Amygdala (tissue), 56 donors: ENCODE results near the gene PSMG1.
"Not testable (repeated sequence)": the region's sequence is repeated elsewhere in the genome, so short reads cannot be mapped to it uniquely, and the experiment has no call there.

ENCODE experiments used
- DNase-seq, 56 donors: peaks; one replicate each; lab custom pipeline; 2025; lab: John Stamatoyannopoulos, UW

PSMG1 gene

DNA sequence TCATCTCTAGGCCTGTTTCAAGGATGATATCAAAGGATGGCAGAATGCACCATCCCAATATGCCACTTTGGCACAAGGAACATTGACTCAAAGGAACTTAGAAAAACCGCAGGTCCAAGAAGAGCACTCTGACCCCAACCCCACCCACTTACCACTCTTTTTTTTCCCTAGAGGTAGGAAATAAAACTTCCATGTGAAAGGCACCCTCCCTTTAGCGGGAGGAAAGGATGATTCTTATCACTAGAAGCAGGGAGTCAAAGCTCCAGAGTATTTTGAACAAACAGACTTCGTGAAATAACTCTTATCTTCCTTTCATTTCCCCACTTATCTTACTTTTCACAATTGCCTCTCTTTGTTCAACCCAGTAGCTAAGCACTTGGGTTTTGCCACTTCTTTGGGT lies 22.2 kb downstream of the PSMG1 start:
- DNase-seq: no peak

DNA sequence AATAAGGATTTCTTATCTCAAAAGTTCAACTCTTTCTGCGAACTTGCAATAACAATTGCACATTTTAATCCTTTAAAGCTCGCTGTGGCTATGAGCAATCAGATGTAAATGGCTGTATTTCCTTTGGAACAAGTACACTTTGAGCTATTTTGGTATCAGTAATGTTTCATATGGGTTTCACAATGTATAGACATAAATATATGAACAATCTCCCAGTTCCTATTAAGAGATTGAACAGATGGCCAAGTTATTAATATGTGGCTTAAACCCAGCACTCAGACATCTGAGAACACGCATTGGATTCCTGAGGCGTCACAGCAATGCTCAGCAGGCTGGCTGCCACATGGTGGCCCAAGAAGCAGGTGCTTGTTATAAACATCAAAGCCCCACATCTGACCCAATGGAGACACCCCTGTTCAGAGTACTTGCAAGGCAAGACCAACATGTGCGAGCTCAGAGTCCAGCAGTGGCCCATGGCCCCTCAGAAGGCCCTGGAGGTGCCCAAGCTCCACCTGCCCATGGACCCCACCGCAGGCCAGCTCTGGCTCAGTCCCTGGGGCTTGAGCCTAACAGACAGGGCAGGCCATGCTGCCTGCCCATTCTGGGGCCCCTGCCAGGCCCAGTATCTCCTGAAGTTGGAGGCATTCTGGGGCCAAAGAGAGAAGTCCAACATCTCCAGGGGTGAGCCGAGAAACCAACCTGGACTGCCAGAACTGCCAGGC lies 23.7 kb downstream of the PSMG1 start:
- peak in 9 of 56 donors; percentile 1 to 33 (median 10) for DNase-seq

DNA sequence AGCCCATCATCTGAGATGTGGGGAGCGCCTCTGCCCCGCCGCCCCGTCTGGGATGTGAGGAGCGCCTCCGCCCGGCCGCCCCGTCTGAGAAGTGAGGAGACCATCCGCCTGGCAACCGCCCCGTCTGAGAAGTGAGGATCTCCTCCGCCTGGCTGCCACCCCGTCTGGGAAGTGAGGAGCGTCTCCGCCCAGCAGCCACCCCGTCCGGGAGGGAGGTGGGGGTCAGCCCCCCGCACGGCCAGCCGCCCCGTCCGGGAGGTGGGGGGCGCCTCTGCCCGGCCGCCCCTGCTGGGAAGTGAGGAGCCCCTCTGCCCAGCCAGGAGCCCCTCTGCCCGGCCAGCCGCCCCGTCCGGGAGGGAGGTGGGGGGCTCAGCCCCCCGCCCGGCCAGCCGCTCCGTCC lies 26.0 kb downstream of the PSMG1 start:
- not testable (repeated sequence) for DNase-seq

DNA sequence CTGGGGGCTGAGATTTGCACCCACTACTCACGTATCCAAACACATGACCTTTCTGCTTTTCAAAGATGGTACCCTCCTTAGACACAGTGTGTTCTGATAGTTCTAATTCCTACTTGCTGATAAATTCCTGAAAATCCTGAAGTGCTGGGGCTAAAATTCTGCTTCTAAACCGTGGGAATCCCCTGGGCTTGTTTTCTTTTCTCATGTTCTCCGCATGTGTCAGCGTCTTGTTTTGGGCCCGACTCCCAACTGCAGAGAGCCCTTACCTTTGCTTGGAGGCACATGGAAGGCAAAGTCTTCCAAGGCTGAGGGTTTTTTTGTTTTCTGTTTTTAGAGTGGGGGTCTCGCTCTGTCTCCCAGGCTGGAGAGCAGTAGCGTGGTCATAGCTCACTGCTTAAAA lies 27.2 kb downstream of the PSMG1 start:
- DNase-seq: no peak

DNA sequence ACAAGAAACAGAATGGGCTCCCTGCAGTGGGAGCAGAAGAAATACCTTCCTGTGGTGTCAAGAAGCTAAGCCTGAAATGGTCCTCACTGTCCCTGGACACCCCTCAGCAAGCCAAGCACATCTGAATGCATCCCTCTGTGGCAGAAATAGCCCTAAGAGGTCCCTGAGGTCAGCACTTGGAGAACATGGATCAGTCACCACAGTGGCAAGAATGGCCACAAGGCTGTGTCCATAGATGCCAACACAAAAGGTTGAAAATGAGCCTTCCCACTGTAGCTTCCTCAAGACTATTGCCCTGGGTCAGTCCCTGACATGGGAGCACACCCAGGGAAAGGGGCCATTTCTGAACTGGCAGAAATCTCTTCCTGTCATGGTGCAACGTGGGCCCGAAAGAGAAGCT lies 27.7 kb downstream of the PSMG1 start:
- no peak for DNase-seq

DNA sequence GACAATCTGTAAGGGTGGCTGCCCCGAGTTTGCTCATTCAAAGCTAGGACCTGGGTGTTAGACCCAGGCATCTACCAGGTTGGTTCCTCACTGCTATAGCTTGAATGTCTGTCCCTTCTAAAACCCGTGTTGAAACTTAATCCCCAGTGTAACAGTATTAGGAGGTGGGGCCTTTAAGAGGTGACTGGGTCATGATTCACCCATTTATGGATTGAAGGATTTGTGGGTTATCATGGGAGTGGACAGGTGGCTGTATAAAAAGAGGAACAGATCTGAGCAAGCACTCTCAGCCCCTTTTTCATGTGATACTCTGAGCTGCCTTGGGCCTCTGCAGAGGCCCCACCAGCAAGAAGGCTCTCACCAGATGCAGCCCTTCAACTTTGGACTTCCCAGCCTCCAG lies 29.4 kb downstream of the PSMG1 start:
- DNase-seq: no peak

DNA sequence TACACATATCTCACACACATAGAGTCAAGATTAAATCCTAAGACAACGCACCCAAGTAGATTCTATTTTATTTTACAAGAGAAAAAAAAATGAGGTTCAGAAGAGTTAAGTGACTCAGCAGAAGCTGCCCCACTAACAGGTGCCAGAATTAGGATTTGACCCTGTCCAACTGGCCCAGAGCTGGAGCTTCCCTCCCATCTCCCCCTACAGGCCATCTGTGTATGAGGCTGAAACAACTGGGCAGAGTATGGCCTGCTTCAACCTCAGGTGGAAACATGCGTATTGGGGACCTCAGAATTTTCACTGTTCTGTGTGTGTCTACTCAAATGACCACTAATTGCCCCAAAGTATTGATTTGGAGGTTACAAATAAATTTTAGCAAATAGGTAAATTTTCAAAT lies 29.9 kb downstream of the PSMG1 start:
- DNase-seq: no peak

DNA sequence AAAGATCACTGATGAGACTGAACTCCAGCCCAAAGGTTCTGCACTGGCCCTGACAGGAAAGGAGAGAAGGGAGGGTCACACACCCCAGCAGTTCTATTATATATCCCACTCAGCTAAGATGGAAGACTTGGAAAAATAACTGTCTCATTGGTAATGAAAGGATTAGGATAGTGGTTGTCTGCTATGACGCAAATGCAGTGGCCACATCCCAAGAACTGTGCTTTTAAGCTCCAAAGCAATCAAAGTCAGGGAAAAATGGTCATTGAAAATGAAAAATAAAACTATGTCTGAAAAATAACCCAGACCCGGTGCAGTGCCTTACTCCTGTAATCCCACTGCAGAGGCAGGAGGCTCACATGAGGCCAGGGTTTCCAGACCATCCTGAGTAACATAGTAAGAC lies 31.0 kb downstream of the PSMG1 start:
- DNase-seq: no peak

DNA sequence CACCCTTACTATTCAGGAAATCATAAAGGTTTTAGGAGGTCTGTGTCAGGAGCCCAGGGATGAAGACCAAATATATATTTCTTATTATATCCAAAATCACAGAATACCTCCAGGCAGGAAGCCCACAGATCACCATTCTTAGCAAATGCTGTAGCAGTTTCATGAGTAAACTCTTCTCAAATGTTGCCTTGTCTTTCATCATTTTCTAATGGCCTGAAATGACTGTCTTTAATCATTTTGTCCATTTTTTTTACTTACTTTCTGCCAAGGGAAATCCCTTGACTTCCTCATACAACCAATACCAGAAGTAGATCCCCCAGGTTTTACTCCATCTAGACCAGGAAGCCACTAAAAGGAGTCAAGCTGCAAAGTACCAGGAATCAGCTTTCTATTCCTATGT lies 32.4 kb downstream of the PSMG1 start:
- no peak for DNase-seq

DNA sequence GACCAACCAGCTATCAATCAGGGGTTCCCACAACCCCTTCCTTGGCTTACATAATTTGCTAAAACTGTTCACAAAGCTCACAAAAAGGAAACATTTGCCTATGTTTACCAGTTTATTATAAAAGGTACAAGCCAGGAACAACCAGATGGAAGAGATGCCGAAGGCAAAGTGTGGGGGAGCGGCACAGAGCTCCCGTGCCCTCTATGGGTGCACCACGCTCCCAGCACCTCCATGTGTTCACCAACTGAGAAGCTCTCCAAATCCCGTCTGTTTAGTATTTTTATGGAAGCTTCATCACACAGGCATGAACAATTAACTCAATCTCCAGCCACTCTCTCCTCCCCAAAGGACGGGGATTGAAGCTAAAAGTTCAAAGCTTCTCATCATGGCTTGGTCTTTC lies 32.9 kb downstream of the PSMG1 start:
- peak in 2 of 56 donors; percentile 9 to 22 for DNase-seq

DNA sequence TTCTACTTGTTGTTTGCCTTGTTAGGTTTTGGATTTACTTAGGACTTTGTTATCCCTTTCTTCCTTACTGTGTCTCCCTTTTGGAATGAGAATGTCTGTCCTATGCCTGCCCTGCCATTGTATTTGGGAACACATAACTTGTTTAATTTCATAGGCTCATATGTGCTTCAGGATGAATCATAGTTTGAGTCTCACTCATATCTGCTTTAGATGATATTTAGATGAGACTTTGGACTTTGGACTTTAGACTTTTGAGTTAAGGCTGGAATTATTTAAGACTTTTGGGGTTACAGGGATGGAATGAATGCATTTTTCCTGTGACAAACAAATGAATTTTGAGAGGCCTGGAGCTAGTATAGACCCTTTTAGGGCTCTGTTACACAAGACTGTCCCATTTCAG lies 33.4 kb downstream of the PSMG1 start:
- DNase-seq: no peak

DNA sequence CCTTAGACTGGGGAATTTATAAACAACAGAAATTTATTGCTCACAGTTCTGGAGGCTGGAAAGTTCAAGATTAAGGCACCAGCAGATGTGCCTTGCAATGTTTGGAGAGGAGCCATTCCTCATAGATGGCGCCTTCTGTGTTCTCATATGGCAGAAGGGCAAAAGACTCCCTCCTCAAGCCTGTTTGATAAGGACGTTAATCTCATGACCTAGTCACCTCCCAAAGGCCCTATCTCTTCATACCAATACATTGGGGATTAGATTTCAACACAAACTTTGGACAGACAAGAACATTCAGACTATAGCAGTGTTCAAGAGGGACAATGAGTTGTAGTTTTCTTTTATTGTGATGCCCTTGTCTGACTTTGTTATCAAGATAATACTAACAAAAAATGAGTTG lies 34.3 kb downstream of the PSMG1 start:
- no peak for DNase-seq

DNA sequence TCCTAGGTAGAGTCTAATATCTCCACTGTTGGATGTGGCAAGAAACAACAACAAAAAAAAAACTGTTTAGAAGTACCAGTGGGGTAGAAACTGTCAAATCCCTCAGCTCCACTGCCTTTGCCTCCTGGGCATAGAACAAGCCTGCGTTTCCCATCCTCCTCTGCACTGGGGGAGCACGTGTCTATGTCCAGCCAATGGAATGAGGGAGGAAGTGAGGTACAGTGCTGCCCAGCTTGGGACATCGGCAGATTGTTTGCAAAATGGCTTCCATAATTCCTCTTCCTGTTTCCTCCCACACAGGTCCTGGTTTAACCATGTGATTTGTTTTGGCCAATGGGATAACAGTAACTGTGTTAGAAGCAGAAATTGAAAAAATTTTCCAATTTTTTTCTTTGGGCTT lies 39.1 kb downstream of the PSMG1 start:
- DNase-seq: no peak

DNA sequence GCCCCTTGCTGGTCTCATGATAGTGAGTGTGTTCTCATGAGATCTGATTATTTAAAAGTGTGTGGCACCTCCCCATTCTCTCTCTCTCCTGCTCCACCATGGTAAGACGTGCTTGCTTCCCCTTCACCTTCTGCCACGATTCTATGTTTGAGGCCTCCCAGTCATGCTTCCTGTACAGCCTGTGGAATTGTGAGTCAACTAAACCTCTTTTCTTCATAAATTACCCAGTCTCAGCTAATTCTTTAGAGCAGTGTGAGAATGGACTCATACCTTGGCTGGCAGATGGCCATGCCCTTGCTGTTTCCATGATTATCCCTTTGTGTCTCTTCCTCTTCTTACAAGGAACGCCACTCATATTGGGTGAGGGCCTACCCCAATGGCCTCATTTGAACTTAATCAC lies 40.3 kb downstream of the PSMG1 start:
- DNase-seq: no peak

DNA sequence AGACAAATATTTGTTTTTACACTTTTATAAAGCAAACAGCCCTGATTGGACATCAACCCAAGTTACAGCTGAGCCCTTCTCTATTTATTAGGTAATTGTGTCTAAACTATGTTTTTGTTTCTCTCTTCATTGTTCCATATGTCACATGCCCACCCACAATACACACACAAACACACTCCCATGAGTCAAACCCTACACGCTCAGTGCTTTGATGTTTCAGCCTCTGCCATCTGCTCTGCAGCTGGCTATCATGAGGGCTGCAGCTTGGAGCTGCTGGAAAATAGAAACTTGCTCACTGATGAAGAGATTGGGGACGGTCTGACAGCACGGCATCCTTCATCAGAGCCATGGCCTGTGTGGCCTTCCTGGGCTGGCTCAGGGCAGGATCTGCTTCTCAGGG lies 41.7 kb downstream of the PSMG1 start:
- DNase-seq: peak in 1 of 56 donors; percentile 10

DNA sequence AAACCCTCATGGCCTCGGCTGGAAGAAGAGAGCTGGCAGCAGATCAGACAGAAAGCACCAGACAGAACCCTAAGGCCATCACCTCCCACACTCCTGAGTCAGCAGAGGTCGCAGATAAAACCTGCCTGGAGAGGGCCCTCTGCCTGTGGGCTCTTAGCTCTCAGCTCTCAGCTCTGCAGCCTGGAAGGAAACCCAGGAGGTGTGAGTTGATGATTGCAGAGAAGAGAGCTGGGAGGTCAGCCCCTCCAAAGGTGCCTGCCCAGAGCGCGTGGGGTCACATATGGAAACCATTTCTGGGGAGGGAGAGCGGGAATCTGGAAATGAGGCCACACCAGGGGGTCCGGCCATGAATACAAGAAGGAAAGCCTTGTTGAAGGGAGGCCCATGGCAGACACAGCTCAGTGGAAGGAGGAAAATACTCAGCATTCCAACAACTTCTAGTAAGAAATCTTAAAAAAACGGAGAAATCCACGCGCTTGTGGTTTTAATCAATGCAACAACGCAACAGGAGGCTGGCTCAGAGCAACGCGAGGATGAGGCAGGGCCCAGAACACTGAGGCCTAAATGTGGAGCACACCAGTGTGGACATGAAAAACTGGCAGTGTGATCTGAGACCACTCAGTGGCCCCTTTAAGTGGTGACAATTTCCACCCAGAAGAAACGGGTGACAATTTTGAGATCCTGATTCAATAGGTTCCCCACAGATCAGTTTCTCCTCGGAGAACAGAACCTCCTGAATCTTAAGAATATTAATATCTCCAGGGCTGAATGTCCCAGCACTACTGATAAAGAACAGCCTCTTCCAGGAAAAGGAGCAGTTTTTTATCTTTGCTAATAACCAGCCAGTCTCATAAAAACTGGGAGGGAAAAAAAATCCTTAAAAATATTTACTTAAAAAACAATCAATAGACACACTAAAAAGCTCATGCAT lies 45.7 kb downstream of the PSMG1 start:
- no peak for DNase-seq

DNA sequence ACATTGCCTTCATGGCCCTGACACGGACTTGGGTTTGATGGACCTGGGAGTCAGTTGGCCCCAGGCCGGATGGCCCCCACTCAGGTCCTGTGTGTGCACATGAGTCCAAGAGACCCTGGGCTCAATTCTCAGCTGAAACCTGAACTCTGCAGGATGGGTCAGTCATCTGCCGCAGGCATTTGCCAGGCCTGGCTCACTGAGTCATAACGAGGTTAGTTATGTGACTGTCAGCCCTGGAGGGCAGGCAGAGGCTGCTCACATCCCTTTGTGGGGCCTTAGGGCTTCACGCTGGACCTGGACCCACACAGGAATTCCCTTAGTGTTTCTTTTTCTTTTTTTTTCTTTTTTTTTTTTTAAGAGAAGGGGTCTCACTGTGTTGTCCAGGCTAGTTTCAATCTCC lies 46.5 kb downstream of the PSMG1 start:
- DNase-seq: no peak

DNA sequence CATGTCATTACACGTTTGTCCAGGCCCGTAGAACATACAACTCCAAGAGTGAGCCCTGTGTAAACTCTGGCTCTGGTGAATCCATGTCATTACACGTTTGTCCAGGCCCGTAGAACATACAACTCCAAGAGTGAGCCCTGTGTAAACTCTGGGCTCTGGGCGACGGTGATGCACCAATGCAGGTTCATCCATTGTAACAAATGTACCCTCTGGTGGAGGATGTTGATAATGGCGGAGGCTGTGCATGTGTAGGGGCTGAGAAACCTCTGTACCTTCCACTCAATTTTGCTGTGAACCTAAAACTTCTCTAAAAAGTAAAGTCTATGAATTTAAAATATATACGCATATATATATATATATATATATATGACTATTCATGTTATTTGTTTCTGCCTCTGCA lies 47.1 kb downstream of the PSMG1 start:
- DNase-seq: peak in 1 of 56 donors; percentile 6

DNA sequence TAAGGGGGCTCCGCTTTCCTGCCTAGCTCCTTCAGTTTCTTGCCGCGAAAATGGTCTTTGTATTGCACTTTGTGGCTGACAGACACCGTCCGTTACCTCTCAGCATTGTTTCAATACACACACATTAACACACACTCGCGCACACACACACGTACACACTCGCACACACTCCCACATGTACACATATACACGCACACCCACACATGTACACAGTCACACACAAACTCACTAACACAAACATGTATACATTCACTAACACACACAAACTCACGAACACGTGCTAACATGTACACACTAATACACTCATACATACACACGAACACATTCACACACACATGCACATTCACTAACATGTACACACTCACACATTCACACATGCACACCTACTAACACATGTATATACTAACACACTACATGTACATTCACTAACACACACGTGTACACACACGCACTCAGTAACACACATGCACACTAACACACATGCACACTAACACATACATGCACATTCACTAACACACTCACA lies 48.9 kb downstream of the PSMG1 start:
- DNase-seq: no peak

DNA sequence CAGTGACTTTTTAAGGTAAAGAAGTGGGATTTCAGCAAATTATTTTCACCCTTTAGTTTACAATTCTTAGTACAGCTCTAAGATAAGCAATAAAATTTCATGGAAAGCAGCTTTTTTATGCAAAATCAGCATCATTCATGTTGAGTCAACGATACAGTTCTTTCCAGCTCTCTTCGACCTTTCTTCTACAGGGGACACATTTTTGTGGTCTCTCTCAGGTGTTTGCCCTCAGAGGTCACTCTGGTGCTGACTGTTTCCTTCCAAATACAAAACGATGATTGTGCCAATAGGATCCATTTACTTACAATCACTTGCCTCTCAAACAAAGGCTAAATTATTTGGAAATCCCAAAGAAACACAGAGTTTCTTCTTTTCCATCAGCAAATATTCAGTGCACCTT lies 51.0 kb downstream of the PSMG1 start:
- no peak for DNase-seq

DNA sequence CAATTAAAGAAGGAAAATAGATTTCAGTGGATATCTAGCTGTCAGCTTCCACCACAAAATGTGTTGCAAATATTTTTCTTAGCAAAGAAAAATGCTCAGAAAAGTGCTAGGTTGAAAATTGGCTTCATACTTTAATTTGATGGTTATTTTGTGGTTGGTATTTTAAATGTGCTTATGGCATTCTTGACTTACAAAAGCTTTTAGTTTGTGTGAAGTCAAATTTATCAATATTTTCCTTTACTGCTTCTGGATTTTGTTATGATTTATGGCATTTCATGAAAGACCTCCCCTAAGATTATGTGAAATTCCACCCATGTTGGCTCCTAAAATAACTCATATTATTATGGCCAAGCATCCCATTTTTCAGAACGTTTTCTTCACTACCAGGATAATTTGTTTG lies 51.5 kb downstream of the PSMG1 start:
- no peak for DNase-seq

DNA sequence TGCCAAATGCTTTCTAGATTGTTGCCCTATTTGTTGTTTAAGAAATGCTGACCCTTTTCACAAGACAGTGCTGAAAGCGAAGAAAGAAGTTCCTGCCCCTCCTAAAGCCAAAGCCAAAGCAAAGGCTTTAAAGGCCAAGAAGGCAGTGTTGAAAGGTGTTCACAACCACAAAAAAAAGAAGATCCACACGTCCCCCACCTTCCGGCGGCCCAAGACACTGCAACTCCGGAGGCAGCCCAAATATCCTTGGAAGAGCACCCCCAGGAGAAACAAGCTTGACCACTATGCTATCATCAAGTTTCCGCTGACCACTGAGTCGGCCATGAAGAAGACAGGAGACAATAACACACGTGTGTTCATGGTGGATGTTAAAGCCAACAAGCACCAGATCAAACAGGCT lies 55.7 kb downstream of the PSMG1 start:
- DNase-seq: no peak
